ENCODE results near the gene CASP8AP2.

GRCh38 chr6:89803271-89803670, 26.4 kb upstream of the CASP8AP2 start:
- no peak for TF ChIP-seq BHLHE40 (IDR thresholded peaks at IDR 0.05; ENCODE audit: low read depth, low read length)
- TF ChIP-seq EP300 (IDR thresholded peaks at IDR 0.05) = no peak
- TF ChIP-seq MYC (IDR thresholded peaks at IDR 0.05; ENCODE audit: borderline replicate concordance, low read length) = no peak
- TF ChIP-seq MAX (IDR thresholded peaks at IDR 0.05) = no peak
- TF ChIP-seq SMC3 (IDR thresholded peaks at IDR 0.05) = no peak
- TF ChIP-seq CTCF (IDR thresholded peaks at IDR 0.05) = no peak
- TF ChIP-seq CEBPB (IDR thresholded peaks at IDR 0.05) = no peak
- TF ChIP-seq CHD2 (IDR thresholded peaks at IDR 0.05; ENCODE audit: low read length, partially characterized antibody) = no peak
- no peak for TF ChIP-seq E2F6 (IDR thresholded peaks at IDR 0.05; ENCODE audit: borderline replicate concordance, low read depth)
